ENCODE results near the gene GAB2. TPM values are rescaled to one million over a fixed set of nuclear protein-coding genes. Genes with fewer than 3 reads are reported as not detected.

The GAB2 gene
- total RNA-seq, 4 donors from 2014 or later, result 14.0 to 41.3 (median 34.7) TPM

DNA sequence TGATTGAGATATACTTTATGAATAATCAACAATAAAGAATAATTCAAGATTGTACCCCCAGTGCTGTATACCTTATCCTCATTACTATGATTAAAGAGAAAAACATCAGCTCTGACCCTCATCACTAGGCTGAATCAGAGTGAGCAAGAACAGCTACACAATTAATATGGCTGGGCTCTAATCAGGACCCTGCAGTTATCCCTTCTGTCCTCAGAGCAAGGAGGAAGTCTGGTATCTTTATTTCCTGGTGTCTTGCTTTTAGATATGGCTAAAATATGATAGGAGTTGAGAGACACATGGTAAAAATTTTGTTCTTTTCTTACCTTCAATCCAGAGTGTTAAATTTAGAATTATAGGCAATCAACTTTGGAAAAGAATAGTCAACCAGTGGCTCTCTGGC is 28.6 kb upstream of the GAB2 start:
- no peak overlapping the region for H3K4me3 ChIP-seq
- no peaks in the 10 kb centered on the region for H3K27me3 ChIP-seq
- TF ChIP-seq, protein P1, sequence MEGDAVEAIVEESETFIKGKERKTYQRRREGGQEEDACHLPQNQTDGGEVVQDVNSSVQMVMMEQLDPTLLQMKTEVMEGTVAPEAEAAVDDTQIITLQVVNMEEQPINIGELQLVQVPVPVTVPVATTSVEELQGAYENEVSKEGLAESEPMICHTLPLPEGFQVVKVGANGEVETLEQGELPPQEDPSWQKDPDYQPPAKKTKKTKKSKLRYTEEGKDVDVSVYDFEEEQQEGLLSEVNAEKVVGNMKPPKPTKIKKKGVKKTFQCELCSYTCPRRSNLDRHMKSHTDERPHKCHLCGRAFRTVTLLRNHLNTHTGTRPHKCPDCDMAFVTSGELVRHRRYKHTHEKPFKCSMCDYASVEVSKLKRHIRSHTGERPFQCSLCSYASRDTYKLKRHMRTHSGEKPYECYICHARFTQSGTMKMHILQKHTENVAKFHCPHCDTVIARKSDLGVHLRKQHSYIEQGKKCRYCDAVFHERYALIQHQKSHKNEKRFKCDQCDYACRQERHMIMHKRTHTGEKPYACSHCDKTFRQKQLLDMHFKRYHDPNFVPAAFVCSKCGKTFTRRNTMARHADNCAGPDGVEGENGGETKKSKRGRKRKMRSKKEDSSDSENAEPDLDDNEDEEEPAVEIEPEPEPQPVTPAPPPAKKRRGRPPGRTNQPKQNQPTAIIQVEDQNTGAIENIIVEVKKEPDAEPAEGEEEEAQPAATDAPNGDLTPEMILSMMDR (IDR thresholded peaks at IDR 0.05), result no peak
- no peak for TF ChIP-seq POLR2A (IDR thresholded peaks at IDR 0.05)
- H3K4me1 ChIP-seq, result peaks cover 0 to 4% (median 0%) of the 10 kb centered on the region in 4 donors
- H3K27ac ChIP-seq, result no peak overlapping the region
- no peaks in the 10 kb centered on the region for H3K36me3 ChIP-seq
- H3K9me3 ChIP-seq, result no peaks in the 10 kb centered on the region
- DNase-seq, result no peak

DNA sequence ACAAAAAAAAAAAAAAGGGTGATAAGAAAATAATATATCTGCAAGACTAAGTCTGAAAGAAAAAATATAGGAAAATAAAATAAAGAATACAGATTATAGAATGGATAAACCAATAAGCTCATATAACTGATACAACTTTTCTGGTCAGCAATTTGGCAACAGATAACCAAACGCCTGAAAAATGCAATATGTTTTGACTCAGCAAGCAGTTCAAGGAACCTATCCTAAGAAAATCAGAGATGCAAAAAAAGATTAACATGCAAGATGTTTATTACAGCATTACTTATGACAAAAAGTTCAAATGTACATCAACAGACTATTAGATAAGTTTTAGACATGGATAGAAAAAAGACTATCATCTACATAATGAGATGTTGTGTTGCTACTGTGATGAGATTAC is 27.1 kb upstream of the GAB2 start:
- Histone ChIP-seq H3K27ac (no peak overlapping the region), H3K36me3 (no peaks in the 10 kb centered on the region), H3K27me3 (no peaks in the 10 kb centered on the region), H3K4me1 (peaks cover 0 to 5% (median 0%) of the 10 kb centered on the region in 4 donors), H3K9me3 (no peaks in the 10 kb centered on the region), H3K4me3 (no peak overlapping the region)
- no peak for DNase-seq
- TF ChIP-seq POLR2A (IDR thresholded peaks at IDR 0.05), result no peak
- TF ChIP-seq, protein P1 (IDR thresholded peaks at IDR 0.05), result no peak

DNA sequence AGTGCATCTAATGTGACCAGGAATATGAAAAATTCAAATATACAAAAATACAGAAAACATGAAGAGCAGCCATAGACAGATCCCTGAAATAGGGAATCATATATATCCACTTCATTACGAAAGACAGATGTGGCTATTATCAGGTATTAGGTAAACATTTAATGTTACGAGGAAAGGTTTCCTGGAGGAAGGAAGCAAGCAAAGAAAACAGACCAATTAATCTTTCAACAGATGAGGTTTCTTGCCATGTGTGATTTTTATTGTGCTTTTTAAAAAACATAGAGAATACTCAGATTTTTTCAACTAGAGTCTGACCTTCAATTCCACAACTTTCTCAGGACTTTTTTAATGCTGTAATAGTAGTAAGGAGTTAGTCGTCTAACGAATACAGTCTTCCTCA is 24.3 kb upstream of the GAB2 start:
- no peak overlapping the region for H3K4me3 ChIP-seq
- H3K9me3 ChIP-seq, result no peaks in the 10 kb centered on the region
- TF ChIP-seq, protein P1 (IDR thresholded peaks at IDR 0.05), result no peak
- TF ChIP-seq POLR2A (IDR thresholded peaks at IDR 0.05), result no peak
- no peaks in the 10 kb centered on the region for H3K27me3 ChIP-seq
- H3K36me3 ChIP-seq, result no peaks in the 10 kb centered on the region
- no peak for DNase-seq
- H3K27ac ChIP-seq, result no peak overlapping the region
- H3K4me1 ChIP-seq, result peaks cover 0 to 5% (median 0%) of the 10 kb centered on the region in 4 donors

DNA sequence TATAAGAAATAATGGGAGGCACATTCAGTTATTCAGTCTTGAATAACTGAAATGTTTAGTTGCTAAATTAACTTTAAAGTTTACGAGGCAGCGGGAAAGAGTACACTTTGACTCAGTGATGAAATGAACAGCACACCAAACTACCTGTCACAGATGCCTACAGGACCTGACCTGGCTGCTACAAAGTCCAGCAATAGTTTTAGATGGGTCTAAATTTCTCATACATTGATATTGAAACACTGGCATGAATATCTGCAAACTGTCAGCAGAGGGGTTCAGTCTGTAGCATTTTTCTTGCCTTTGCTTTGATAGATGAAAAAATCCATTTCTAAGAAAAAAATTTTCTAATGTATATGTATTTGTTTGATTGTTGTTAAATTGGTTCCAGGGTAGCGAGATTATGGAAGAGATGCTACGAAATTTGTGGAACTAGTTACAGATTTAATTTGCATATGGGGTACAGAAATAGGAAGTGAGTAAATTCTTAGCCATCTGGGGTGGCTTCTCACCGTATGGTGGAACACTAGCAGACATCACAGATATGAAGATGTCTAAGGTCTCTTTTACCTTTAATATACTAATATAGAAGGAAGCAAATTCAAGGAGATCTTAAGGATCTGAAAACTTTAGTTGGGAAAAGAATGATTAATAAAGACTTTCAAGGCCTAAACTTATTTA is 20.8 kb upstream of the GAB2 start:
- TF ChIP-seq, protein P1 (IDR thresholded peaks at IDR 0.05), result no peak
- no peak for TF ChIP-seq POLR2A (IDR thresholded peaks at IDR 0.05)
- H3K36me3 ChIP-seq, result no peaks in the 10 kb centered on the region
- H3K4me1 ChIP-seq, result peaks cover 0 to 5% (median 0%) of the 10 kb centered on the region in 4 donors
- peak overlapping the region in 1 of 4 donors; percentile 44 for H3K27ac ChIP-seq
- no peaks in the 10 kb centered on the region for H3K27me3 ChIP-seq
- no peaks in the 10 kb centered on the region for H3K9me3 ChIP-seq
- DNase-seq, result no peak
- H3K4me3 ChIP-seq, result no peak overlapping the region

DNA sequence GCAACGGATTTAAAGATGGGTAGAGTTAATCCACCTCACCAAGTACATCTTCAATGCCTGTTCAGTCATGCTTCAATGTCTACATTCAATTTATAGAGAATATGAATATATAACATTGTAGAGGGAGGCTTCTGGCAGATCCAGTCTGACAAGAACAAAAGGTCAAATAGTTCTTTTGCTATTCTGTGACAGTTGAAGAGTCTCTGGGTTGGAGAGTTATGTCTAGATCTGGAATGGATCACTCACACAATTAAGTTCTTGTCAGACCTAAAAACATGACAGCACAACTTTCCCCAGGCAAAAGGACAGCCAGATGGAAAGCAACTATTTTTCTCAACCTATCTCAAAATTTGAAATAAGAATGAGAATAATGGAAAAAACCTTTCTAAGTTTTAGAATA is 15.3 kb upstream of the GAB2 start:
- no peak for DNase-seq
- Histone ChIP-seq H3K27ac (no peak overlapping the region), H3K4me3 (no peak overlapping the region), H3K4me1 (no peaks in the 10 kb centered on the region), H3K27me3 (no peaks in the 10 kb centered on the region), H3K9me3 (no peaks in the 10 kb centered on the region), H3K36me3 (no peaks in the 10 kb centered on the region)
- TF ChIP-seq, protein P1 (IDR thresholded peaks at IDR 0.05), result no peak
- TF ChIP-seq POLR2A (IDR thresholded peaks at IDR 0.05), result no peak
